DND-41 (cell line): Measurements from ENCODE around the gene MRTFA.

Experiments used
- EZH2 ChIP-seq: IDR thresholded peaks from 3 replicates; pipeline ENCODE4 v1.6.1; 2012; ENCODE audit warnings: borderline replicate concordance, low read depth, mild to moderate bottlenecking, moderate library complexity, low read length, inconsistent platforms; ENCODE audit not compliant: severe bottlenecking
- TF ChIP-seq, protein P1 (sequence below): IDR thresholded peaks from 2 replicates; pipeline ENCODE4 v1.5.1; 2012; ENCODE audit warnings: borderline replicate concordance, low read length, moderate library complexity, mild to moderate bottlenecking; ENCODE audit not compliant: poor library complexity, severe bottlenecking; ENCODE audit errors: extremely low read depth

DNA sequence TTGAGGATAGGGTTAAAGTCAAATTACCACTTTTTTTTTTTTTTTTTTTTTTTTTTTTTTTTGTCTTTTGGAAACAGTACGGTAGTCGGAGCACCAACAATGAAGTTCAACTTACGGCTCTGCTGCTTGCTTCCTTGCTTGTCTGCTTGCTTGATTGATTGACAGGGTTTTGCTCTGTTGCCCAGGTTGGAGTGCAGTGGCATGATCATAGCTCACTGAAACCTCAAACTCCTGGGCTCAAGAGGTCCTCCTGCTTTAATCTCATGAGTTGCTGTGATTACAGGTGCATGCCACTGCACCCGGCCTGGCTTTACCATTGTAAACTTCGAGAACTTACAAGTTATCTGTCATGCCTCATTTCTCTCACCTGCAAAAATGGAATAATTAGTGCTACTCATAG, 260.4 kb downstream of the MRTFA start:
- TF ChIP-seq, protein P1, sequence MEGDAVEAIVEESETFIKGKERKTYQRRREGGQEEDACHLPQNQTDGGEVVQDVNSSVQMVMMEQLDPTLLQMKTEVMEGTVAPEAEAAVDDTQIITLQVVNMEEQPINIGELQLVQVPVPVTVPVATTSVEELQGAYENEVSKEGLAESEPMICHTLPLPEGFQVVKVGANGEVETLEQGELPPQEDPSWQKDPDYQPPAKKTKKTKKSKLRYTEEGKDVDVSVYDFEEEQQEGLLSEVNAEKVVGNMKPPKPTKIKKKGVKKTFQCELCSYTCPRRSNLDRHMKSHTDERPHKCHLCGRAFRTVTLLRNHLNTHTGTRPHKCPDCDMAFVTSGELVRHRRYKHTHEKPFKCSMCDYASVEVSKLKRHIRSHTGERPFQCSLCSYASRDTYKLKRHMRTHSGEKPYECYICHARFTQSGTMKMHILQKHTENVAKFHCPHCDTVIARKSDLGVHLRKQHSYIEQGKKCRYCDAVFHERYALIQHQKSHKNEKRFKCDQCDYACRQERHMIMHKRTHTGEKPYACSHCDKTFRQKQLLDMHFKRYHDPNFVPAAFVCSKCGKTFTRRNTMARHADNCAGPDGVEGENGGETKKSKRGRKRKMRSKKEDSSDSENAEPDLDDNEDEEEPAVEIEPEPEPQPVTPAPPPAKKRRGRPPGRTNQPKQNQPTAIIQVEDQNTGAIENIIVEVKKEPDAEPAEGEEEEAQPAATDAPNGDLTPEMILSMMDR = no peak
- no peak for TF ChIP-seq EZH2
